Fibroblast of skin of left quadriceps (primary cell): Measurements from ENCODE around the gene RNF112.
A peak's percentile ranks its signal among the peaks of the same experiment; 100 is the strongest.
"Not testable (repeated sequence)": the region's sequence is repeated elsewhere in the genome, so short reads cannot be mapped to it uniquely, and the experiment has no call there.

ENCODE experiments used
- DNase-seq, 2 experiments: peaks; one replicate each; pipeline ENCODE4 v3.0.0-alpha.2; 2013; ENCODE audit warnings: low read depth in 2 of 2

RNF112 gene

DNA sequence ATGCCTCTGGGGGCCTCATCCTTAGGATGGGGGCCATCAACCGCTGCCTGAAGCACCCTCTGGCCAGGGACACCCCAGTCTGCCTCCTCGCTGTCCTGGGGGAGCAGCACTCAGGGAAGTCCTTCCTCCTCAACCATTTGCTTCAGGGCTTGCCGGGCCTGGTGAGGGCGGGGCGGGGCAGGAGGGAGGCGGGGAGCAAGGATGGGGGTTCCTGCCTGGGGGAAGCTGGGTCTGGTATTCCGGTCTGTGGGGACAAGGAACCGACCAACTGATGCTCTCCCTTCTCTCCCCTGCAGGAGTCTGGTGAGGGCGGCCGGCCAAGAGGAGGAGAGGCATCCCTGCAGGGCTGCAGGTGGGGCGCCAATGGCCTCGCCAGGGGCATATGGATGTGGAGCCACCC, 2.0 kb downstream of the RNF112 start:
- DNase-seq, result no peak

DNA sequence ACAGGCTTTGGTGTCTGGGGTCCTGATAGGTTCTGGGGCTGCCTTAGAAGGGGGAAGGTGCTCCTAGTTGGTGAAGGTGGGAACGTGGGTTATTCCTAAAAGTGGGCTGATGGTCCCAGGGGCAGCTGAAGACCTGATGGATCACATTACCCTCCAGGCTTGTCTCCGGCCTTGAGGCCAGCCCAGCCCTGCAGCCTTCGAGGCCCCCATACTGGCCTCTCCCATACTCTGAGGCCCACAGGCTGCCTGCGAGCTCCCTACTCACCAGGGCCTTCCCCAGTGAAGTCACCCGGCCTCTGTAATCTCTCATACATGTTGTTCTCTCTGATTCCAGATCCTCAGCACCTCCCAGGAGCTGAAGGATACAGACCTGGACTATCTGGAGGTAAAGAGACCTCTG, 2.7 kb downstream of the RNF112 start:
- DNase-seq, result no peak

DNA sequence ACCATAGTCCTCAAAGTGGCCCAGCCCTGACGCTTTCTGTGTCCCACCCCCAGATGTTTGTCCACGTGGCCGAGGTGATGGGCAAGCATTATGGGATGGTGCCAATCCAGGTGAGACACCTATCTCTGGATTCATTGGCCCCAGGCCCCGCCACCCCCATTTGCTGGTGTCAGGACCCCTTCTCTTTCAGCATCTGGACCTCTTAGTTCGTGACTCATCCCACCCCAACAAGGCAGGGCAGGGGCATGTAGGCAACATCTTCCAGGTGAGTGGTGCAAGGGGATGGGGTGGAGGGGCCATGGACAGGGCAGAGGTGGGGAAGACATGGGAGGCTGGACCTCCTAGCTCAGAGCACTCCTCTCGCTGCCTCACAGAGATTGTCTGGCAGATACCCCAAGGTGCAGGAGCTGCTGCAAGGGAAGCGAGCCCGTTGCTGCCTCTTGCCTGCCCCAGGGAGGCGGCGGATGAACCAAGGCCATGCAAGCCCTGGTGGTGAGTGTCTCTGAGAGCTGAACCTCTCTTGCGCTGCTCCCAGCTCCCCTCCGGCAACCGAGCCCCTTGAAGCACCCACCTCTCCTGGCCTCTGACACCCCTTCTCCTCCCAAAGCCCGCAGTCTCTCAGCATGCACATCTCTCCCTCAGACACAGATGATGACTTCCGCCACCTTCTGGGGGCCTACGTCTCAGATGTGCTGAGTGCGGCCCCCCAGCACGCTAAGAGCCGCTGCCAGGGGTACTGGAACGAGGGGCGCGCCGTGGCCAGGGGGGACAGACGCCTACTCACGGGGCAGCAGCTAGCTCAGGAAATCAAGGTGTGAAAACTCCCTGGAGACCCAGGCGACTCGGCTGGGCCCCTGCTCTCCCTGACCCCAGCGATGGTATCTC, 3.6 kb downstream of the RNF112 start:
- no peak for DNase-seq

DNA sequence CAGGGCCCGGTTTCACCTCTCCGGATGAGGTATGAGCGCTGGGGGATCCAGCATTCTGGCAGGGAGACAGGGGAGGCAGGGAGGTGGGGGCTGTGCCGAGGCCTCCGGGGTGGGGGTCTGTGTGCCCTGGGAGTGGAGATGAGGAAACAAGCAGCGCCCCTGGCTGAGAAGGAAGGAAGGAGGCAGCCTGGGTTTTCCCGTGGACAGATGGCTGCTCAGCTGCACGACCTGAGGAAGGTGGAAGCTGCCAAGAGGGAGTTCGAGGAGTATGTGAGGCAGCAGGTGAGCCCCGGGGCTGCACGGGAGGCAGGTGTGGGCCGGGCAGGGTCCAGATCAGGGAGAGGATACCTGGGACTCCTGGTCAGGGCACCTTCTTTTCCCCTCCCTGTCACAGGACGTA, 4.3 kb downstream of the RNF112 start:
- DNase-seq, result no peak

DNA sequence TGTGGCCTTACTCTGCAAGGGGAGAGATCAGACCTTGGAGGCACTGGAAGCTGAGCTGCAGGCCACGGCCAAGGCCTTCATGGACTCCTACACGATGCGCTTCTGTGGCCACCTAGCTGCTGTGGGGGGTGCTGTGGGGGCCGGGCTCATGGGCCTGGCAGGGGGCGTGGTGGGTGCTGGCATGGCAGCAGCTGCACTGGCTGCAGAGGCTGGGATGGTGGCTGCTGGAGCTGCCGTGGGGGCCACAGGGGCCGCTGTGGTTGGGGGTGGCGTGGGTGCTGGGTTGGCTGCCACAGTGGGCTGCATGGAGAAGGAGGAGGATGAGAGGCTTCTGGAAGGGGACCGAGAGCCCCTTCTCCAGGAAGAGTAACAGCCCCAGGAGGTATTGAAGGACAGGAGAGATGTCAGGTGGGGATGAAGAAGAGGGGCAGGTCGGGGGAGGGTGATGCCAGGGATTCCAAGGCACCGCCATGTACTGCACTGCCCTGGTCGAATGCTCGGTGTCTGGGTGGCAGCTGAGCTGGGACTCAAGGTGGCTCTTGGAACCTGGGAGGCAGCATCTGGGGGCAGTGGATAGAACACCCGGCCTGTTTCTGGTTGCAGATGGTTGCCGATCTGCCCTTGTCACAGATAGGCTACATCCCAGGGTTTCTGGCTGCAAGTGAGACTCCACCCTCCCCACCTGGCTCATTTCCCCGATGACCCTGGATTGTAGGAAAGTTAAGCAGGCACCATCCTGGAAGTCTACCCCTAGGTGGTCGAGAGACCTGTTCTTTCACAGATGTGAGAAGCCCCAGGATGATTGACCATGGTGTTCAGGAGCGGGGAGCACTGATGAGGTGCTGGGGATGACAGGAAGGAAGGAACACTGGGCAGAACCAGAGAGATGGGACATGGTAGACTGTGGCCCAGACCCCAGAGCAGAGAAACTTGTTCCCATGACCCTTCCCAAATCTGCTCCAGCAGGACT, 5.1 kb downstream of the RNF112 start:
- no peak for DNase-seq

DNA sequence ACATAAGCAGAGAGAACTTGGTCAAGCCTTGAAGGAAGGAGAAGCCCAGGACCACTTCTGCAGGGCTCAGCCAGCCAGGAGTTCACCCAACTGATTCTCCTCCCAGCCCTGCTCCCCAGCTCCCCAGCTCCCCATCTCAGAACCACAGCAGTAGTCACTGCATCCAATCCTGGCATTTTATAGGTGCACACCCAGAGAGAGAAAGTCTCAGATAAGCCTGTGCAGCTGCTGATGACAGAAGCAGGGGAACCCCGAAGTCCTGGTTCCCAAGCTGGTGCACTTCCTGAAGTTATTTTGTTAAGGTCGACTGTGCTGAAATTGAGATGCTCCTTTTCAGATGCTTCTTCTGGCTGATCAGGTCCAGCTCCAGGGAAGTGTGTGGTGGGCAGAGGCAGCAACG, 6.6 kb downstream of the RNF112 start:
- DNase-seq, result no peak

DNA sequence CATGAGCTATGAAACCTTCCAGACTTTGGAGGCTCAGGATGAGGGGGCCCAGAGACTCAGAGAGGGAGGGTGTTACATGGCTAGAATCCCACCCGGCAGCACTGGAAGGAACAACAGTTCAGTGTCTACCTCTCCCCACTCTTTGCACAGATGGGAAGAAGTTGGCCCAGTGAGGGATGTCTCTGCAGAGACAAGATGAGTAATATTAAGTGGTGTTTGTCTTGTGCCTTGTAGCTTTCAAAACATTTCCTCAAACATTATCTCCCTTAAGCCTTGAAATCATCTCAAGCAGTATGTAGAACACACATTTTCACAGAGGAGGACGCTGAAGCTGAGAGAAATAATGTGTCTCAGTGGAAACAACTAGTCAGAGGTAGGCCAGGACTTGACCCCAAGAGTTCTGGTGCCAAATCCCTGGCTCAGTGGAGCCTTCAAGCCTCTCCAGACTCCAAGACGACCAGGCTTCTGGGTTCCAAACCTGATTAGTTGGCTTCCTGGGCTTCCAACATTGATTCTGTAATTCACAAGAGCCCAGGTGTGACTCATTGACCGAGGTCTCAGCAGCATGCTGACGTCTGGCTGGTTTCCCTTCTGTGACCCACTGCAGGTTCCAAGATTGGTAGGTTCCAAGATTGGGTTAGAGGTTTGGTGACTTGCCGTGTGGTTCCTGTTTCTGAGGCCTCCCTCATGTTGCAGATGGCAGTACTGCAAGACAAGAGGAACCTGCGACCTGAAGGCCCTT, 7.4 kb downstream of the RNF112 start:
- DNase-seq, result peak in 1 of 2 experiments; percentile 5

DNA sequence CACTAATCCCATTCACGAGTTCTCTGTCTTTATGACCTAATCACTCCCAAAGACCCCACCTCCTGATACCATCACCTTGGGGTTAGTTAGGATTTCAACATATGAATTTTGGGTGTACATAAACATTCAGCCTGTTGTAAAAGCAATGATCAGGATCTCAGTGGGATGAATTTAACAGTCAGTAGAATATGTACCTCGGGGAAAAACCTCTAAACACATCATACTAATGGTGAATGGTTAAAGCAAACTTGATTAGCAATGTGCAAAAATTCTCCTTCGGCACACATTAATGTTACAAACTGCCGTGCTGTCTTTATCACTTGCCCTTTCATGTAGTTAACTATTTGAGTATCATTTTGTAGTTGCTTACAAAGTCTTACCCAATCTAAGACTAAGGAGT, 10.2 kb downstream of the RNF112 start:
- DNase-seq, result no peak

DNA sequence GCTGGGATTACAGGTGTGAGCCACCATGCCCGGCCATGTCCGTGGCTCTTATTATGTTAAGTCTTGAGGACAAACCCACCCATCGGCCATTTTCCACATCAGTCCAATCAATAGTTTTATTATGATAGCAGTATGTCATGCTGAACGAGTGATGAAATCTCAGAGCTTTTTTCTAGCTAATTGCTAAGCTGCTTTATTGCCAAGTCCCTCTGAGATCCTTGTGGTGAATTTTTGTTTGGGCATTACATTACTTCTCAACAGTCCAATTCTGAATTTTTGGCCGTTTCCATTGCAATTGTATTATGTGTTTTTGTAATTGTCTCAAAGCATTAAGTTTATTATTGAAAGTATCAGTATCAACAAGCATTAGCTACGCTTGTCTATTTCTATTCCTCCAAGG, 10.9 kb downstream of the RNF112 start:
- DNase-seq, result no peak

DNA sequence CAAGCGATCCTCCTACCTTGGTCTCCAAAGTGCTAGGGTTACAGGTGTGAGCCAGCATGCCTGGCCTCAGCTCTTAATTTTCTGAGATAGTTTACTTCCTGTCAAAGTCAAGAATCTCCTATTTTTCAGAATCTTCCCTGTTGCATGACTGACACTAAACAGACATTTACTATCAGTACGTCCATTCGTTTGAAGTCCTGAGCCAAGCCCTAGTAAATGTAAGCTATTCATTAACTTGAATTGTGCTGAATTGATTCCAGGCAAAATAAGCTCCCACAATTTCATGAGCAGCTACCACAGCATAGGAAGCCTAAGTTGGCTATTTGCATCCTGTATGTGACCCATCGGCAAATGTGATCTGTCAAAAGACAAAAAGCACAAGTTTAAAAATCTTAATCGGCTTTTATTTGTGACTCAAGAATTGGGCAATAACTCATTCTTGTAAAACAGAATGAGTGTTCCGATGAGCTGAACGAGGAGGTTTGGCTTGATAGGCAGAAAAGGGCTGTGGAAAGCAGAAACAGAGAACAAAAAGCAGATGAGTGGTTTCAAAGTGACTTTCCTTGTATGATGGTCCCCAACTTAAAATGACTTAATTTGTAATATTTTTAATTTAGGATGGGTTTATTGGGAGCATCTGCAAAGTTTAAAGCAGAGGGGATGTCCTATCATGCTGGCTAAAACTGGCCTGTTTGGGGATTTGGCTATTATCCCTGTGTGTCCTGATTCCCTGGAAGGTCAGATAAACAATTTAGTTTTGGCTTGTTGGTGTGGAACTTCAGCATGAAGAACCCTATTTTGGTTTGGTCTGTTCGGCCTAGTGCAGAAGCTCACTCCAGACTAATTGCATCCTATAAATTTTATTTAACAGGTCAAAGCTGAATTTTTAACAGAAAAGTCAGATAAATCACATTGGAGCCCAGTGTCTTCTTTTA, 14.2 kb downstream of the RNF112 start:
- no peak for DNase-seq

DNA sequence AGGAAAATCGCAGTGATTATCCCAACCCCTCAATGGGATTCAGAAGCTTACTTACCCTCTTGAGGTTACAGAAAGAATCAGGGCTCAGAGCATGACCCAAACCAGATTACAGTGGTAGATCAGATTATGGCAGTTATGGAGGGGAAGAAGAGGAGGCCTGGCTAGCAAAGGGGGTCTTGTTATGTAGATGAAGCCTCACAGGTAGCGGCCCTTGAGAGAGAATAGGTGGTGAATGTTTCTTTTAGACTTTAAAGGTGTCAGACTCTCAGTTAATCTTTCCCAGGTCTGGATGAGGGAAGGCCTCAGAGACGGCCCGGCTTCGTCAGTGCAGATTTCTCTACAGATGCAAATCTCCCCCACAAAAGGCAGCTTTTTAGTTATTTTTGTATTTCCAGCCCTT, 15.6 kb downstream of the RNF112 start:
- DNase-seq, result no peak

DNA sequence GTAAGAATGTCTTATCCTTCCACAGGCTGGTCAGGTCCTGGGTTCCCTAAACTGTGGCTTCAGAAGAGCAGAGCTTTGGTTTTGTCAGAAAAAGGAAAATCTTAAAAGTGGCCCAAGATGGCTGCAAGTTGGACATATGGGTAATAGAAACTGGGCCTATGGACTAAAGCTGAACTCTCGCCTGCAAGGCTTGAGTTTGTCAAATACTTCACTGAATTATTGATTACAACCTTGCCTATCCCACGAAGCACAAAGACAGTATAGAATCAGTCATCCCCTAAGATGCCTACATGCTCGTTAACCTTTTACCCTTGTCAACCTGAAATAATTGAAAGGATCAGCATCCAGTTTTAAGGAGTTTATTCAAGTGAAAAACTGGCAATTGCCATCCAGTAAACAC, 20.7 kb downstream of the RNF112 start:
- no peak for DNase-seq

DNA sequence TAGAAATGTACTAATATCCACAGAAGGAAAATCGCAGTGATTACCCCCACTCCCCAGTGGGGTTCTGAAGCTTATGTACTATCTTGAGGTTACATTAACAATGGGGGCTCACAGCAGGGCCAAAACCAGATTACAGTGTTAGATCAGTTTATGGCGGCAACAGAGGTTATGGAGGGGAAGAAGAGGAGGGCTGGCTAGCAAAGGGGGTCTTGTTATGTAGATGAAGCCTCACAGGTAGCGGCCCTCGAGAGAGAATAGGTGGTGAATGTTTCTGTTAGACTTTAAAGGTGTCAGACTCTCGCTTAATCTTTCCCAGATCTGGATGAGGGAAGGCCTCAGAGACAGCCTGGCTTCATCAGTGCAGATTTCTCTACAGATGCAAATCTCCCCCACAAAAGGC, 22.2 kb downstream of the RNF112 start:
- DNase-seq, result no peak

DNA sequence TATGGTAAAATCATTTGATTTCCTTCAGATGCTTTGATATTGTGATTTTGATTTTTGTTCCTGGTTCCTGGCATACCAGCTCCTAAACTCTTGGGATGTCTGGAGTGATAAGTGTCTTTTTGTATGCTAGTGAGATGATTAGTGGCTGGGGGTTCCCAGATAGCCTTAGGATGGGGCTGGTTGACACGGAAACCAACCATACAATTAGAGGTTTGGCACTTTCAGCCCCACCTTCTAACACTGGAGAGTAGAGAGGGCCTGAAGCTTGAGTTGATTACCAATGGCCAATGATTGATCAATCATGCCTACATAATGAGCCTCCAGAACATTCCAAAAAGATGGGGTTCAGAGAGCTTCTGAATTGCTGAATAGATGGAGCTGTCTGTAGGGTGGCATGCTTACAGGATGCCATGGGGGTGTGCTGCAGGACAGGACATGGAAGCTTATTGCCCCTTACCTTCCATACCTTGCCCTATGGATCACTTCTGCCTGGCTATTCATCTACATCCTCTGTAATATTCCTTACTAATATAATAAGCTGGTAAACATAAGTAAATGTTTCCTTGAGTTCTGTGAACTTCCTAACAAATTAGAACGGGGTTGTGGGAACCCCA, 22.8 kb downstream of the RNF112 start:
- DNase-seq, result no peak

DNA sequence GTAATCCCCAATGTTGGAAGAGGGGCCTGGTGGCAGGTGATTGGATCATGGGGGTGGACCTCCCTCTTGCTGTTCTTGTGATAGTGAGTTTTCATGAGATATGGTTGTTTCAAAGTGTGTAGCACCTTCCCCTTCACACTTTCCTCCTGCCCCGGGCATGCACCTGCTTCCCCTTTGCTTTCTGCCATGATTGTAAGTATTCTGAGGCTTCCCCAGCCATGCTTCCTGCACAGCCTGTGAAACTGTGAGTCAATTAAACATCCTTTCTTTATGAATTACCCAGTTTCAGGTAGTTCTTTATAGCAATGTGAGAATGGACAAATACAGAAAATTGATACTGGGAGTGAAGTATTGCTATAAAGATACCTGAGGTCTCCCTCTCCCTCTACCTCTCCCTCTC, 29.4 kb downstream of the RNF112 start:
- no peak for DNase-seq

DNA sequence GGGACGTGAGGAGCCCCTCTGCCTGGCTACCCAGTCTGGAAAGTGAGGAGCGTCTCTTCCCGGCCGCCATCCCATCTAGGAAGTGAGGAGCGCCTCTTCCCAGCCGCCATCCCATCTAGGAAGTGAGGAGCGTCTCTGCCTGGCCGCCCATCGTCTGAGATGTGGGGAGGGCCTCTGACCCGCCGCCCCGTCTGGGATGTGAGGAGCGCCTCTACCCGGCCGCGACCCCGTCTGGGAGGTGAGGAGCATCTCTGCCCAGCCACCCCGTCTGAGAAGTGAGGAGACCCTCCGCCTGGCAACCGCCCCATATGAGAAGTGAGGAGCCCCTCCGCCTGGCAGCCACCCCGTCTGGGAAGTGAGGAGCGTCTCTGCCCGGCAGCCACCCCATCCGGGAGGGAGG, 30.3 kb downstream of the RNF112 start:
- DNase-seq, result not testable (repeated sequence)

DNA sequence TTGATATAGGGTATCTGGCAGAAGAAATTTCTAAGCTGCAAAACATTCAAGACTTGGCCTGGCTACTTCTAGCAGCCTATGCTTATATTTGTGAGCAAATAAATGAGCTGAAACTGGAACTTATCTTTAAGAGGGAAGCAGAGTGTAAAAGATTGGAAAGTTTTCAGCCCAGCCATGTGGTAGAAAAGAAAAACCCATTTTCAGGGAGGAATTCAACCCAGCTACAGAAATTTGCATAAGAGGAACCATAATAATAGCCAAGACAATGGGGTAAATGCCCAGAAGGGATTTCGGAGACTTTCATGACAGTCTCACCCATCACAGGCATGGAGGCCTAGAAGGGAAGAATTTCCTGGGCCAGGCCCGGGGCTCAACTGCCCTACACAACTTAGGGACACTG, 31.7 kb downstream of the RNF112 start:
- DNase-seq, result no peak

DNA sequence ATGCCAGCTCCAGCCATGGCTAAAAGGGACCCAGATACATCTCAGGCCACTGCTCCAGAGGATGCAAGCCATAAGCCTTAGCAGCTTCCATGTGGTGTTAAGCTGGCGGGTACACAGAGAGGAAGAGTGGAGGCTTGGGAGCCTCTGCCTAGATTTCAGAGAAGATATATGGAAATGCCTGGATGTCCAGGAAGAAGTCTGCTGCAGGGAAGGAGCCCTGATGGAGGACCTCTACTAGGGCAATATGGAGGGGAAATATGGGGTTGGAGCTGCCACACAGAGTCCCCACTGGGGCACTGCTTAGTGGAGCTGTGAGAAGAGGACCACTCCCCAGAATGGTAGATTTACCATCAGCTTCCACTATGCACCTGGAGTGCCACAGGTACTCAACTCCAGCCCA, 32.1 kb downstream of the RNF112 start:
- DNase-seq, result no peak

DNA sequence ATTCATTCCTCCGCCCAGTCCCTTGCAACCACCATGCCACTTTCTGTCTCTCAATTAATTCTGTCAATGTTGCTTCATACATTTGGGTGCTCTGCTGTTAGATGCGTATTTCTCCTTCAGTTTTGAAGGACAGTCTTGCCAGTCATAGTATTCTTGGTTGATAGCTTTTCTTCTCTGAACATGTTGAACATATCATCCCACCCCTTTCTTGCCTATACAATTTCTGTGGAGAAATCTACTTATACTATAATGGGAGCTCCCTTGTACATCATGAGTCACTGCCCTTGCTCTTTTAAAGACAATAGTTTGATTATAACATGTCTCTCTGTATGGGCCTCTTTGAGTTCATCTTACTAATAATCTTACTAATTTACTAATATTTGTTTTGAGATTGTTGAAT, 34.1 kb downstream of the RNF112 start:
- DNase-seq, result no peak

DNA sequence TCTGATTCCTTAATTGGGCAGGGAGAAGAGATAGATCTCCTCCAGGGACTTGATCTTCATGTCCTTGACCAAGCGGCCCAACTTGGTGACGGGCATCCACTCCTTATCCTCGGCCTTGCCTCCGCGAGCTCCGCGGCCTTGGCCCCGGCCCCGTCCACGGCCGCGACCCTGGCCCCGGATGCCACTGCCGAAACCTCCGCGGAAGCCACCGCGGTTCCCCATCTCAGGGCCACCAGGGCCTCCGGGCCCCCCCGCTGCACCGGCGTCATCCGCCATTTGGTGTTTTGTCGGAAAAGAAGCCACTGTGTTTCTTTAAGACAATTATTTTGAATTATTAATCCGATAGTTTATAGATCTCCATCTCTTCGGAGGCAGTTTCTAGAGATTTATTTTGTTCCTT, 35.5 kb downstream of the RNF112 start:
- DNase-seq, result not testable (repeated sequence)
